ENCODE data around the gene RDH11. TPM values are rescaled to one million over a fixed set of nuclear protein-coding genes. Genes with fewer than 3 reads are reported as not detected.

RDH11 gene
- total RNA-seq, 3 donors from 2014 or later, result 36.0 to 44.1 (median 38.3) TPM

DNA sequence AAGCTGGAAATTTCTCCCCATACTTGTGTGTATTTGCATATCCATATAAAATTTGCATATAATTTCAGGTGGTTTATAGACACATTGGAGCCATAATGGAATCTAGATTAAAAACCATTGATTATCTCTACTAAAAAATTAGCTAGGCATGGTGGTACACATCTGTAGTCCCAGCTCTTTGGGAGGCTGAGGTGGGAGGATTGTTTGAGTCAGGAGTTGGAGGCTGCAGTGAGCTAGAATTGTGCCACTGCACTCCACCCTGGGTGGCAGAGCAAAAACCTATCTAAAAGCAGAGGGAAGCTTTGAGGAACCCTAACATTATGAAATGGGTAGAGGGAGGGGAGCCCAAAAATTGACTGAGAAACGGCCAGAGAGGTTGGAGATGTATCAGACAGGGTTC, 2.6 kb upstream of the RDH11 start:
- DNase-seq (no peak), ATAC-seq (no peak)
- TF ChIP-seq, protein P1, sequence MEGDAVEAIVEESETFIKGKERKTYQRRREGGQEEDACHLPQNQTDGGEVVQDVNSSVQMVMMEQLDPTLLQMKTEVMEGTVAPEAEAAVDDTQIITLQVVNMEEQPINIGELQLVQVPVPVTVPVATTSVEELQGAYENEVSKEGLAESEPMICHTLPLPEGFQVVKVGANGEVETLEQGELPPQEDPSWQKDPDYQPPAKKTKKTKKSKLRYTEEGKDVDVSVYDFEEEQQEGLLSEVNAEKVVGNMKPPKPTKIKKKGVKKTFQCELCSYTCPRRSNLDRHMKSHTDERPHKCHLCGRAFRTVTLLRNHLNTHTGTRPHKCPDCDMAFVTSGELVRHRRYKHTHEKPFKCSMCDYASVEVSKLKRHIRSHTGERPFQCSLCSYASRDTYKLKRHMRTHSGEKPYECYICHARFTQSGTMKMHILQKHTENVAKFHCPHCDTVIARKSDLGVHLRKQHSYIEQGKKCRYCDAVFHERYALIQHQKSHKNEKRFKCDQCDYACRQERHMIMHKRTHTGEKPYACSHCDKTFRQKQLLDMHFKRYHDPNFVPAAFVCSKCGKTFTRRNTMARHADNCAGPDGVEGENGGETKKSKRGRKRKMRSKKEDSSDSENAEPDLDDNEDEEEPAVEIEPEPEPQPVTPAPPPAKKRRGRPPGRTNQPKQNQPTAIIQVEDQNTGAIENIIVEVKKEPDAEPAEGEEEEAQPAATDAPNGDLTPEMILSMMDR (IDR thresholded peaks at IDR 0.05), result no peak
- no peaks in the 10 kb centered on the region for H3K4me1 ChIP-seq (ENCODE audit: low read depth)
- H3K36me3 ChIP-seq (ENCODE audit: low read depth), result no peaks in the 10 kb centered on the region
- no peak overlapping the region for H3K4me3 ChIP-seq
- no peaks in the 10 kb centered on the region for H3K9me3 ChIP-seq
- intact Hi-C loops (cut with DNase I, micrococcal nuclease), result no loop called here

GRCh38 chr14:67697006-67697405, 1.4 kb upstream of the RDH11 start:
- no peaks in the 10 kb centered on the region for H3K36me3 ChIP-seq (ENCODE audit: low read depth)
- TF ChIP-seq, protein P1 (IDR thresholded peaks at IDR 0.05), result no peak
- intact Hi-C loops (cut with DNase I, micrococcal nuclease), result no loop called here
- no peaks in the 10 kb centered on the region for H3K4me1 ChIP-seq (ENCODE audit: low read depth)
- ATAC-seq (no peak), DNase-seq (no peak)
- H3K9me3 ChIP-seq, result no peaks in the 10 kb centered on the region
- no peak overlapping the region for H3K4me3 ChIP-seq

DNA sequence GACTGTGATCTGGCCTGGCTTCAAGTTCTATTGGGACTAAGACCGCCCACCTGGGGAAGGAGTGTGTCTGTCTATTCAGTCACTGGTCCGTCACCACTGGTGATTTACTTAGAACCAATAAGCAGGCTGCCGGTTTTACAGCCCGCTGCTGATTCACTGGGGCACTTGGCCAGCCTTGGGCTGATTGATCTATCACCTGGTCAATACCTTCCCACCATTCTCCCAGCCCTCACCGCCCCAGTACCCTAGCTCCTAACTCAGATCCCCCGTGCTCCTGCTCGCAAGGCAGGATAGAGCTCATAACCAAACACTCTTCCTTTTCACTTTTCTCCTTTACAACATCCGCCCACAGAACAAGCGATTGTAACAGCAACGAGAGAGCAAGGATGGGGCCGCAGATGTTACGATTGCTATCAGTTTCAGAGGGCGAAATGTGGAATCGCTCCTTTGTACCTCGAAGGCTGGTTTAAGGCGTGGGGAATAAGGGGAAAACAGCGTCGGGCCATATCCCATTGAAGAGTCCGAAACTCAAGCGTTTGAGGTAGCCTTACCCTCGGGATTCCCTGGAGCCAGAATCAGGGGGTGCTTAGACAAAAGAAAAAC, 672 bp downstream of the RDH11 start:
- TF ChIP-seq, protein P1 (IDR thresholded peaks at IDR 0.05), result no peak
- intact Hi-C loops (cut with DNase I, micrococcal nuclease), result no loop called here
- ATAC-seq, result peak; percentile 95
- peak; percentile 86 to 91 (median 87) for DNase-seq
- no peaks in the 10 kb centered on the region for H3K4me1 ChIP-seq (ENCODE audit: low read depth)
- peaks cover 4% of the 10 kb centered on the region for H3K36me3 ChIP-seq (ENCODE audit: low read depth)
- H3K9me3 ChIP-seq, result no peaks in the 10 kb centered on the region
- H3K4me3 ChIP-seq, result peak overlapping the region; percentile 42

- no peaks in the 10 kb centered on the region for H3K9me3 ChIP-seq
- no peak for DNase-seq
- ATAC-seq, result no peak
- TF ChIP-seq, protein P1 (IDR thresholded peaks at IDR 0.05), result no peak
- H3K36me3 ChIP-seq (ENCODE audit: low read depth), result peaks cover 8% of the 10 kb centered on the region
- no peak overlapping the region for H3K4me3 ChIP-seq
- intact Hi-C loops (cut with DNase I, micrococcal nuclease), result no loop called here
- no peaks in the 10 kb centered on the region for H3K4me1 ChIP-seq (ENCODE audit: low read depth)
Measured at GRCh38 chr14:67690011-67690410, 5.6 kb downstream of the RDH11 start.

GRCh38 chr14:67683842-67684241, 11.7 kb downstream of the RDH11 start:
- H3K36me3 ChIP-seq (ENCODE audit: low read depth), result no peaks in the 10 kb centered on the region
- intact Hi-C loops (cut with DNase I, micrococcal nuclease), result no loop called here

More at GRCh38 chr14:67683842-67684241, 11.7 kb downstream of the RDH11 start:
- Histone ChIP-seq H3K4me3 (no peak overlapping the region), H3K9me3 (no peaks in the 10 kb centered on the region), H3K4me1 (ENCODE audit: low read depth) (no peaks in the 10 kb centered on the region)
- DNase-seq (no peak), ATAC-seq (no peak)
- TF ChIP-seq, protein P1 (IDR thresholded peaks at IDR 0.05), result no peak
